Nephron (organoid): Measurements from ENCODE around the gene LIPG.
A peak's percentile ranks its signal among the peaks of the same experiment; 100 is the strongest.
"Not testable (repeated sequence)": the region's sequence is repeated elsewhere in the genome, so short reads cannot be mapped to it uniquely, and the experiment has no call there.

Experiments
- H3K27ac Mint-ChIP-seq, 3 experiments: 2 replicates each; pipeline ENCODE4 v1.8.0; 2020; ENCODE audit warnings: mixed read lengths in 3 of 3, mild to moderate bottlenecking in 2 of 3, moderate library complexity in 1 of 3
- H3K27me3 Mint-ChIP-seq: 2 replicates; pipeline ENCODE4 v1.8.0; 2021; ENCODE audit warnings: low read depth, mild to moderate bottlenecking, moderate library complexity, mixed read lengths
- H3K36me3 Mint-ChIP-seq: 2 replicates; pipeline ENCODE4 v1.8.0; 2020; ENCODE audit warnings: low read depth, mixed read lengths
- H3K4me1 Mint-ChIP-seq: 2 replicates; pipeline ENCODE4 v1.8.0; 2020; ENCODE audit warnings: mixed read lengths
- H3K4me3 Mint-ChIP-seq, 3 experiments: 2 replicates each; pipeline ENCODE4 v1.8.0; 2020; ENCODE audit warnings: mild to moderate bottlenecking in 3 of 3, mixed read lengths in 3 of 3, moderate library complexity in 2 of 3
- H3K9me3 Mint-ChIP-seq: 2 replicates; pipeline ENCODE4 v1.8.0; 2020; ENCODE audit warnings: mixed read lengths
- TF ChIP-seq, protein P1 (sequence below), 3 experiments: fragments of 200-600 bp; sonication (generic); IDR thresholded peaks; one replicate each; pipeline ENCODE4 v1.5.0; 2021; ENCODE audit warnings: antibody characterized with exemption in 3 of 3; ENCODE audit not compliant: unreplicated experiment in 3 of 3

The LIPG gene

DNA sequence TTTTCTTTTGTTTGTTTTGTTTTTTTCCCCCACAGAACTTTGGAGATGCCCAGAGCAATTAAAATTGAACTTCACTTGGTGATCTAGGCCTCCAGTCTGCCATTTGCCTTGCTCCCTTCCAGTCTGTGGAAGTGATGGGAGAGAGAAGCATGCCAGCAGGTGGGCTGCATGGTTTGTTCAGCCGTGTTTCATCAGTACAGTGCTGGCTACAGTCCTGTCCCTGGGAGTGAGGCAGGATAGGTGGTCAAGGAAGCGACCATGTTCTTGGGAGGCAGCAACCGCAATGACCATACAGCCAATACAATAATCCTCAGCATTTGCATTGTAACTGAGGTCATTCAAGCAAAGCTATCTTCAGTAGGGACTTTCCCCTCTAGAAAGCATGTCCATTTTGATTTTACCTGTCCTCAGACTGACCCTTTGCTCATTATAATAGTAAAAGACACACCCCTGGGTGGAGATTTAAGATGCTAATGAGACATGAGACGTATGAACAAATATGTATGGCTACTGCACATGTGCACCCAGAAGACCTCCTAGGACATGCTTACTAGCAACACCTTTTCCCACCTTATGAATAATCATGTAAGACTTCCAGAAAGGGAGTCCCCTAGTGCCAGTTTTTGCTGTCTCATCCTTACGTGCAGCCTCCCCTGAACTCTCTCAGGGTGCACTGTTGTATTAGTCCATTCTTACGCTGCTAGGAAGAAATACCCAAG lies 11.1 kb upstream of the LIPG start:
- Mint-ChIP-seq H3K4me3 (no peak overlapping the region), H3K27ac (no peak overlapping the region), H3K4me1 (peaks cover 11% of the 10 kb centered on the region), H3K9me3 (peaks cover 3% of the 10 kb centered on the region), H3K27me3 (peaks cover 4% of the 10 kb centered on the region), H3K36me3 (no peaks in the 10 kb centered on the region)
- TF ChIP-seq, protein P1, sequence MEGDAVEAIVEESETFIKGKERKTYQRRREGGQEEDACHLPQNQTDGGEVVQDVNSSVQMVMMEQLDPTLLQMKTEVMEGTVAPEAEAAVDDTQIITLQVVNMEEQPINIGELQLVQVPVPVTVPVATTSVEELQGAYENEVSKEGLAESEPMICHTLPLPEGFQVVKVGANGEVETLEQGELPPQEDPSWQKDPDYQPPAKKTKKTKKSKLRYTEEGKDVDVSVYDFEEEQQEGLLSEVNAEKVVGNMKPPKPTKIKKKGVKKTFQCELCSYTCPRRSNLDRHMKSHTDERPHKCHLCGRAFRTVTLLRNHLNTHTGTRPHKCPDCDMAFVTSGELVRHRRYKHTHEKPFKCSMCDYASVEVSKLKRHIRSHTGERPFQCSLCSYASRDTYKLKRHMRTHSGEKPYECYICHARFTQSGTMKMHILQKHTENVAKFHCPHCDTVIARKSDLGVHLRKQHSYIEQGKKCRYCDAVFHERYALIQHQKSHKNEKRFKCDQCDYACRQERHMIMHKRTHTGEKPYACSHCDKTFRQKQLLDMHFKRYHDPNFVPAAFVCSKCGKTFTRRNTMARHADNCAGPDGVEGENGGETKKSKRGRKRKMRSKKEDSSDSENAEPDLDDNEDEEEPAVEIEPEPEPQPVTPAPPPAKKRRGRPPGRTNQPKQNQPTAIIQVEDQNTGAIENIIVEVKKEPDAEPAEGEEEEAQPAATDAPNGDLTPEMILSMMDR (IDR thresholded peaks at IDR 0.05; ENCODE audit: unreplicated experiment in 3 of 3), result no peak

DNA sequence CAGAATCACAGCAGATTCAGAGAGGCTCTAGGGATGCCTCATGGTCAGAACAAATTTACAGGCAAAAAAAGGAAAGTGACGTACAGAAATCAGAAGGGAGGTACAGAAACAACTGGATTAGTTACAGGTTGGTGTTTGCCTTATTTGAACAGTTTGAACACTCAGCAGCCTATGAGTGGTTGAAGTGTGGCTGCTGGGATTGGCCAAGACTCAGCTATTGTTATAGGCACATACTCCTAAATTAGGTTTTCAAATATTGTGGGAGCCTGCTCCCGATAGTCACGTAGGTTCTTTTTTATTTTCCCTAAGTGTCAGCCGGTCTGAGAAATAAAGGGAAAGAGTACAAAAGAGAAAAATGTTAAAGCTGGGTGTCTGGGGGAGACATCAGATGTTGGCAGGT lies 8.9 kb upstream of the LIPG start:
- no peak overlapping the region for H3K4me3 Mint-ChIP-seq
- no peaks in the 10 kb centered on the region for H3K27me3 Mint-ChIP-seq
- H3K36me3 Mint-ChIP-seq, result no peaks in the 10 kb centered on the region
- H3K4me1 Mint-ChIP-seq, result peaks cover 4% of the 10 kb centered on the region
- peaks cover 3% of the 10 kb centered on the region for H3K9me3 Mint-ChIP-seq
- TF ChIP-seq, protein P1 (IDR thresholded peaks at IDR 0.05; ENCODE audit: unreplicated experiment in 3 of 3), result no peak
- H3K27ac Mint-ChIP-seq, result no peak overlapping the region

DNA sequence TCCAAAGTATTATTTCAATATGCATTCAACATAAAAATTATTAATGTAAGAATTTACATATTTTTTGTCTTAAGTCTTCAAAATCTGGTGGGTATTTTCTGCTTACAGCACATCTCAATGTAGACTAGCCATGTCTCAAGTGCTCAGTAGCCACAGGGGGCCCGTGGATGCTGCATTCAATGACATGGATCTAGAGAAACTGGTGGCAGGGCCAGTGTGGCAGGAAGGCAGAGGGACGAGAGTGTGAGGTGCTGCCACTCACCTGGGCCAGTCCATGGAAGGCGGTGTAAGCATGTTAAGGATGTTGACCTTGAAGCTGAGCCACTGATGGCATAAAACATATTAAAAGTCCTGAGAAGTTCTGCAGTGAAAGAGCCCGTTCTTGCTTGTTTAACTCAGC lies 6.2 kb upstream of the LIPG start:
- H3K36me3 Mint-ChIP-seq, result no peaks in the 10 kb centered on the region
- TF ChIP-seq, protein P1 (IDR thresholded peaks at IDR 0.05; ENCODE audit: unreplicated experiment in 3 of 3), result no peak
- no peak overlapping the region for H3K27ac Mint-ChIP-seq
- peaks cover 17% of the 10 kb centered on the region for H3K27me3 Mint-ChIP-seq
- peaks cover 6% of the 10 kb centered on the region for H3K4me1 Mint-ChIP-seq
- H3K4me3 Mint-ChIP-seq, result no peak overlapping the region
- peaks cover 3% of the 10 kb centered on the region for H3K9me3 Mint-ChIP-seq

DNA sequence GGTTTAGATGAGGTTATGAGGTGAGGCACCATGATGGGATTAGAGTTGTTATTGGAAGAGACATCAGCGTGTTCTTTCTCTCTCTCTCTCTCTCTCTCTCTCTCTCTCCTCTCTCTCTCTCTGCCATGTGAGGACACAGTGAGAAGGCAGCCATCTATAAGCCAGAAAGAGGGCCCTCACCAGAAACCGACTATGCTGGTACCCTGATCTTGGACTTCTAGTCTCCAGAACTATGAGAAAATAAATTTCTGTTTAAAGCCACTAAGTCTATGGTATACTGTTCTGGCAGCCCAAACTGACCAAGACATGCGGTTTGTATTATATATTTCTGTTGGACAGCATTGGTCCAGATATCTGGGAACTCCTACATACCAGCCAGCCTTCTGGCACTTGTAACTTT lies 3.5 kb upstream of the LIPG start:
- H3K4me1 Mint-ChIP-seq, result peaks cover 31% of the 10 kb centered on the region
- H3K27me3 Mint-ChIP-seq, result peaks cover 44% of the 10 kb centered on the region
- no peak overlapping the region for H3K4me3 Mint-ChIP-seq
- H3K36me3 Mint-ChIP-seq, result no peaks in the 10 kb centered on the region
- H3K9me3 Mint-ChIP-seq, result peaks cover under 1% of the 10 kb centered on the region
- no peak overlapping the region for H3K27ac Mint-ChIP-seq
- TF ChIP-seq, protein P1 (IDR thresholded peaks at IDR 0.05; ENCODE audit: unreplicated experiment in 3 of 3), result no peak

DNA sequence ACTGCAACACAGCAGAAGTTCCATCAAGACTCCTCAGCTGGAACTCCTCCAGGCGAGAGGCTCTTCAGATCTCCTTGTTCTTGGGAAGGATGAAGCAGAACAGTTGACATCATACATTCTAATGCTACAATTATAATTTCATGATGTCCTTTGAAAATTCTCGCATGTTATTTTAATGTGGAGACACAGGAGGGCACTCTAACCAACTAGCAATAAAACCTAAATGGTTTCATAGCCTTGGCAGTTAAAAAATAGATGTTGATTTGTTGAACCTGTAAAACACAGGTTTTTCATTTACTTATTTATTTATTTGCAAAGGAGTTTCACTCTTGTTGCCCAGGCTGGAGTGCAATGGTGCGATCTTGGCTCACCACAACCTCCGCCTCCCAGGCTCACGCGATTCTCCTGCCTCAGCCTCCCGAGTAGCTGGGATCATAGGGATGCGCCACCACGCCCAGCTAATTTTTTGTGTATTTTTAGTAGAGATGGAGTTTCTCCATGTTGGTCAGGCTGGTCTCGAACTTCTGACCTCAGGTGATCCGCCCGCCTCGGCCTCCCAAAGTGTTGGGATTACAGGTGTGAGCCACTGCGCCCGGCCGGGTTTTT lies 2.4 kb upstream of the LIPG start:
- H3K9me3 Mint-ChIP-seq, H3K27ac Mint-ChIP-seq, H3K4me3 Mint-ChIP-seq, H3K36me3 Mint-ChIP-seq: not testable (repeated sequence)
- TF ChIP-seq, protein P1 (IDR thresholded peaks at IDR 0.05; ENCODE audit: unreplicated experiment in 3 of 3), result peak; percentile 48 to 64 (median 57)
- Mint-ChIP-seq H3K27me3 (peaks cover 55% of the 10 kb centered on the region), H3K4me1 (peaks cover 41% of the 10 kb centered on the region)

DNA sequence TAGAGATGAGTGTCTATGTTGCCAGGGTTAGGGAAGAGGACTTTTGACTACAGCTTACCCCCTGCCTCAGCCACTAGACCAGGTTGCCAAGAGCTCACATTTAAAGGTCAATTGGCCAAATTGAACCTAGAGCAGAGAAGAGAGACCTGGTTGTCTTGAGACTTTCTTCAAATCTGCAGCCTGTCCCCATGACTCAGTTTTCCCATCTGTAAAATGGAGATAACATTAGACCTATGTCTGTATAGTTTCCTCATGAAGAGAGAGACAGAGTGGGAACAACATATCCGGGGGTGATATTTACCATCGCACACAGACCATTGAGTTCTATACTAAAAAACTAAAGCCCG lies 1.6 kb upstream of the LIPG start:
- H3K27ac Mint-ChIP-seq, result peak overlapping the region; percentile 71 to 78 (median 72)

More for the DNA sequence above, 1.6 kb upstream of the LIPG start:
- H3K9me3 Mint-ChIP-seq, result no peaks in the 10 kb centered on the region
- peaks cover 46% of the 10 kb centered on the region for H3K4me1 Mint-ChIP-seq
- peaks cover 55% of the 10 kb centered on the region for H3K27me3 Mint-ChIP-seq
- TF ChIP-seq, protein P1 (IDR thresholded peaks at IDR 0.05; ENCODE audit: unreplicated experiment in 3 of 3), result no peak
- peak overlapping the region; percentile 92 to 98 (median 96) for H3K4me3 Mint-ChIP-seq
- H3K36me3 Mint-ChIP-seq, result no peaks in the 10 kb centered on the region
